Neural progenitor cell (in vitro differentiated cells): ENCODE measurements around the gene LMTK2. TPM values are rescaled to one million over a fixed set of nuclear protein-coding genes. Genes with fewer than 3 reads are reported as not detected.

Source experiments
- DNase-seq: peaks from one replicate; pipeline ENCODE4 v3.0.0-alpha.2; 2016; ENCODE audit warnings: low spot score
- H2AFZ ChIP-seq: fragments of 200-600 bp; sonication (generic); replicated peaks from 2 replicates; pipeline ENCODE4 v1.6.1; 2016; ENCODE audit warnings: antibody characterized with exemption
- H3F3A ChIP-seq: fragments of 200-600 bp; sonication (generic); 2 replicates; pipeline ENCODE4 v1.6.1; 2016; ENCODE audit warnings: antibody characterized with exemption, low read depth
- H3K27ac ChIP-seq: fragments of 200-600 bp; sonication (generic); 2 replicates; pipeline ENCODE4 v1.5.1; 2016; ENCODE audit warnings: mild to moderate bottlenecking
- H3K27me3 ChIP-seq: fragments of 200-600 bp; sonication (generic); 2 replicates; pipeline ENCODE4 v1.6.1; 2016; ENCODE audit warnings: mild to moderate bottlenecking, moderate library complexity
- H3K36me3 ChIP-seq: fragments of 200-600 bp; sonication (generic); 2 replicates; pipeline ENCODE4 v1.5.1; 2016
- H3K4me1 ChIP-seq: fragments of 200-600 bp; sonication (generic); 2 replicates; pipeline ENCODE4 v1.6.1; 2016; ENCODE audit warnings: mixed run types
- H3K4me2 ChIP-seq: fragments of 200-600 bp; sonication (generic); 2 replicates; pipeline ENCODE4 v1.6.1; 2016
- H3K4me3 ChIP-seq: fragments of 200-600 bp; sonication (generic); 2 replicates; pipeline ENCODE4 v1.5.1; 2016
- H3K79me2 ChIP-seq: fragments of 200-600 bp; sonication (generic); 2 replicates; pipeline ENCODE4 v1.6.1; 2016; ENCODE audit warnings: low read depth
- H3K9ac ChIP-seq: fragments of 200-600 bp; sonication (generic); 2 replicates; pipeline ENCODE4 v1.6.1; 2016
- H3K9me3 ChIP-seq: fragments of 200-600 bp; sonication (generic); 2 replicates; pipeline ENCODE4 v1.5.1; 2016; ENCODE audit warnings: low read depth
- H4K20me1 ChIP-seq: fragments of 200-600 bp; sonication (generic); 2 replicates; pipeline ENCODE4 v1.6.1; 2016; ENCODE audit warnings: low read depth
- H3K27ac Mint-ChIP-seq: 3 replicates; pipeline ENCODE4 v1.8.0; 2021; ENCODE audit warnings: mixed read lengths
- H3K27me3 Mint-ChIP-seq: 2 replicates; pipeline ENCODE4 v1.8.0; 2022; ENCODE audit warnings: low read depth, mild to moderate bottlenecking, inconsistent platforms, moderate library complexity, mixed read lengths; ENCODE audit not compliant: insufficient read depth
- H3K36me3 Mint-ChIP-seq: 3 replicates; pipeline ENCODE4 v1.8.0; 2021; ENCODE audit warnings: mixed read lengths
- H3K4me1 Mint-ChIP-seq: 3 replicates; pipeline ENCODE4 v1.8.0; 2021; ENCODE audit warnings: mixed read lengths
- H3K4me3 Mint-ChIP-seq: 3 replicates; pipeline ENCODE4 v1.8.0; 2021; ENCODE audit warnings: mild to moderate bottlenecking, moderate library complexity, mixed read lengths
- H3K9me3 Mint-ChIP-seq: 3 replicates; pipeline ENCODE4 v1.8.0; 2020; ENCODE audit warnings: mixed read lengths
- CTCF ChIP-seq: fragments of 200-600 bp; sonication (generic); IDR thresholded peaks from 2 replicates; pipeline ENCODE4 v1.5.1; 2017; ENCODE audit warnings: antibody characterized with exemption, mild to moderate bottlenecking
- EZH2 ChIP-seq: fragments of 200-600 bp; sonication (generic); IDR thresholded peaks from 2 replicates; pipeline ENCODE4 v1.6.1; 2017; ENCODE audit warnings: antibody characterized with exemption, mild to moderate bottlenecking, moderate library complexity
- EZH2phosphoT487 ChIP-seq: fragments of 200-600 bp; sonication (generic); IDR thresholded peaks from 2 replicates; pipeline ENCODE4 v1.6.1; 2017; ENCODE audit warnings: antibody characterized with exemption
- total RNA-seq: library from RNA; depleted of rRNA; stranded (reverse); fragments of >200 nt; gene quantifications from 2 replicates; pipeline ENCODE4 v1.2.3, GENCODE V29; 2015; ENCODE audit warnings: low replicate concordance

The LMTK2 gene
- total RNA-seq, 1 donor from 2014 or later: 14.1 TPM

- no peaks in the 10 kb centered on the region for H3K4me1 Mint-ChIP-seq
- no peaks in the 10 kb centered on the region for H3K4me1 ChIP-seq
- H3K27me3 ChIP-seq: no peaks in the 10 kb centered on the region
- no peak overlapping the region for H3K4me3 Mint-ChIP-seq
- H4K20me1 ChIP-seq: no peaks in the 10 kb centered on the region
- H3F3A ChIP-seq: no peaks in the 10 kb centered on the region
- H3K79me2 ChIP-seq: peaks cover 3% of the 10 kb centered on the region
- H3K9me3 Mint-ChIP-seq: peaks cover 5% of the 10 kb centered on the region
- no peak for TF ChIP-seq EZH2phosphoT487
- no peak for TF ChIP-seq EZH2
- TF ChIP-seq CTCF: no peak
- no peak overlapping the region for H2AFZ ChIP-seq
- H3K27ac ChIP-seq: no peak overlapping the region
- H3K4me2 ChIP-seq: no peak overlapping the region
- H3K27me3 Mint-ChIP-seq: peaks cover 3% of the 10 kb centered on the region
- H3K36me3 Mint-ChIP-seq: peaks cover 29% of the 10 kb centered on the region
- H3K9ac ChIP-seq: no peak overlapping the region
- H3K9me3 ChIP-seq: no peaks in the 10 kb centered on the region
- H3K27ac Mint-ChIP-seq: no peak overlapping the region
- H3K4me3 ChIP-seq: no peak overlapping the region
- DNase-seq: no peak
- no peaks in the 10 kb centered on the region for H3K36me3 ChIP-seq
Measured at GRCh38 chr7:98192781-98193457, 86.3 kb downstream of the LMTK2 start.

- Histone ChIP-seq H3K4me2 (no peak overlapping the region), H3K27ac (no peak overlapping the region), H3K36me3 (no peaks in the 10 kb centered on the region), H3F3A (no peaks in the 10 kb centered on the region), H4K20me1 (no peaks in the 10 kb centered on the region), H3K9me3 (no peaks in the 10 kb centered on the region), H3K27me3 (no peaks in the 10 kb centered on the region), H3K4me3 (no peak overlapping the region), H3K79me2 (peaks cover 10% of the 10 kb centered on the region), H3K9ac (no peak overlapping the region), H2AFZ (no peak overlapping the region), H3K4me1 (no peaks in the 10 kb centered on the region)
- no peaks in the 10 kb centered on the region for H3K4me1 Mint-ChIP-seq
- H3K9me3 Mint-ChIP-seq: peaks cover 6% of the 10 kb centered on the region
- no peak overlapping the region for H3K4me3 Mint-ChIP-seq
- TF ChIP-seq EZH2: no peak
- no peak for TF ChIP-seq CTCF
- TF ChIP-seq EZH2phosphoT487: no peak
- no peak for DNase-seq
- peaks cover 27% of the 10 kb centered on the region for H3K36me3 Mint-ChIP-seq
- H3K27me3 Mint-ChIP-seq: peaks cover 3% of the 10 kb centered on the region
- no peak overlapping the region for H3K27ac Mint-ChIP-seq
Measured at GRCh38 chr7:98193474-98194180, 87.0 kb downstream of the LMTK2 start.

- Mint-ChIP-seq H3K9me3 (peaks cover 9% of the 10 kb centered on the region), H3K4me3 (no peak overlapping the region), H3K36me3 (peaks cover 26% of the 10 kb centered on the region), H3K27ac (no peak overlapping the region), H3K4me1 (no peaks in the 10 kb centered on the region), H3K27me3 (peaks cover 3% of the 10 kb centered on the region)
- H4K20me1 ChIP-seq: peaks cover 2% of the 10 kb centered on the region
- no peak overlapping the region for H3K4me3 ChIP-seq
- no peaks in the 10 kb centered on the region for H3K36me3 ChIP-seq
- no peak overlapping the region for H2AFZ ChIP-seq
- DNase-seq: no peak
- H3K27ac ChIP-seq: no peak overlapping the region
- TF ChIP-seq EZH2 (no peak), CTCF (no peak), EZH2phosphoT487 (no peak)
- H3K4me2 ChIP-seq: no peak overlapping the region
- no peaks in the 10 kb centered on the region for H3F3A ChIP-seq
- no peaks in the 10 kb centered on the region for H3K9me3 ChIP-seq
- no peak overlapping the region for H3K9ac ChIP-seq
- no peaks in the 10 kb centered on the region for H3K27me3 ChIP-seq
- peaks cover 15% of the 10 kb centered on the region for H3K79me2 ChIP-seq
- no peaks in the 10 kb centered on the region for H3K4me1 ChIP-seq
Measured at GRCh38 chr7:98194186-98194585, 87.5 kb downstream of the LMTK2 start.
